Loucy (cell line): Measurements from ENCODE around the gene TMOD1.
"Not testable (repeated sequence)": the region's sequence is repeated elsewhere in the genome, so short reads cannot be mapped to it uniquely, and the experiment has no call there.

Source experiments
- EZH2phosphoT487 ChIP-seq: fragments of 200-600 bp; IDR thresholded peaks from 2 replicates; pipeline ENCODE4 v1.6.1; 2018; ENCODE audit warnings: antibody characterized with exemption, mild to moderate bottlenecking, moderate library complexity, borderline replicate concordance
- TF ChIP-seq, protein P1 (sequence below): fragments of 200-600 bp; sonication (generic); conservative IDR thresholded peaks from 2 replicates; pipeline ENCODE4 v1.5.1; 2014; ENCODE audit warnings: mild to moderate bottlenecking, antibody characterized with exemption, low read length

DNA sequence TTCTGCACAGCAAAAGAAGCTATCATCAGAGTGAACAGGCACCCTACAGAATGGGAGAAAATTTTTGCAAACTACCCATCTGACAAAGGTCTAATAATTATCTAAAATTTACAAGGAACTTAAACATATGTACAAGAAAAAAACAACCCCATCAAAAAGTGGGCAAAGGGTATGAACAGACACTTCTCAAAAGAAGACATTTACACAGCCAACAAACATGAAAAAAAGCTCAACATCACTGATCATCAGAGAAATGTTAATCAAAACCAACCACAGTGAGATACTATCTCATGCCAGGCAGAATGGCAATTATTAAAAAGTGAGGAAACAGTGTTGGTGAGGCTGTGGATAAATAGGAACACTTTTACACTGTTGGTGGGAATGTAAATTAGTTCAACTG, 44.6 kb upstream of the TMOD1 start:
- TF ChIP-seq, protein P1, sequence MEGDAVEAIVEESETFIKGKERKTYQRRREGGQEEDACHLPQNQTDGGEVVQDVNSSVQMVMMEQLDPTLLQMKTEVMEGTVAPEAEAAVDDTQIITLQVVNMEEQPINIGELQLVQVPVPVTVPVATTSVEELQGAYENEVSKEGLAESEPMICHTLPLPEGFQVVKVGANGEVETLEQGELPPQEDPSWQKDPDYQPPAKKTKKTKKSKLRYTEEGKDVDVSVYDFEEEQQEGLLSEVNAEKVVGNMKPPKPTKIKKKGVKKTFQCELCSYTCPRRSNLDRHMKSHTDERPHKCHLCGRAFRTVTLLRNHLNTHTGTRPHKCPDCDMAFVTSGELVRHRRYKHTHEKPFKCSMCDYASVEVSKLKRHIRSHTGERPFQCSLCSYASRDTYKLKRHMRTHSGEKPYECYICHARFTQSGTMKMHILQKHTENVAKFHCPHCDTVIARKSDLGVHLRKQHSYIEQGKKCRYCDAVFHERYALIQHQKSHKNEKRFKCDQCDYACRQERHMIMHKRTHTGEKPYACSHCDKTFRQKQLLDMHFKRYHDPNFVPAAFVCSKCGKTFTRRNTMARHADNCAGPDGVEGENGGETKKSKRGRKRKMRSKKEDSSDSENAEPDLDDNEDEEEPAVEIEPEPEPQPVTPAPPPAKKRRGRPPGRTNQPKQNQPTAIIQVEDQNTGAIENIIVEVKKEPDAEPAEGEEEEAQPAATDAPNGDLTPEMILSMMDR = not testable (repeated sequence)
- not testable (repeated sequence) for TF ChIP-seq EZH2phosphoT487
